ENCODE measurements around the gene LSM10. TPM values are rescaled to one million over a fixed set of nuclear protein-coding genes. Genes with fewer than 3 reads are reported as not detected.

The LSM10 gene
- 10 to 100 TPM; 43.8 to 46.2 TPM for total RNA-seq

DNA sequence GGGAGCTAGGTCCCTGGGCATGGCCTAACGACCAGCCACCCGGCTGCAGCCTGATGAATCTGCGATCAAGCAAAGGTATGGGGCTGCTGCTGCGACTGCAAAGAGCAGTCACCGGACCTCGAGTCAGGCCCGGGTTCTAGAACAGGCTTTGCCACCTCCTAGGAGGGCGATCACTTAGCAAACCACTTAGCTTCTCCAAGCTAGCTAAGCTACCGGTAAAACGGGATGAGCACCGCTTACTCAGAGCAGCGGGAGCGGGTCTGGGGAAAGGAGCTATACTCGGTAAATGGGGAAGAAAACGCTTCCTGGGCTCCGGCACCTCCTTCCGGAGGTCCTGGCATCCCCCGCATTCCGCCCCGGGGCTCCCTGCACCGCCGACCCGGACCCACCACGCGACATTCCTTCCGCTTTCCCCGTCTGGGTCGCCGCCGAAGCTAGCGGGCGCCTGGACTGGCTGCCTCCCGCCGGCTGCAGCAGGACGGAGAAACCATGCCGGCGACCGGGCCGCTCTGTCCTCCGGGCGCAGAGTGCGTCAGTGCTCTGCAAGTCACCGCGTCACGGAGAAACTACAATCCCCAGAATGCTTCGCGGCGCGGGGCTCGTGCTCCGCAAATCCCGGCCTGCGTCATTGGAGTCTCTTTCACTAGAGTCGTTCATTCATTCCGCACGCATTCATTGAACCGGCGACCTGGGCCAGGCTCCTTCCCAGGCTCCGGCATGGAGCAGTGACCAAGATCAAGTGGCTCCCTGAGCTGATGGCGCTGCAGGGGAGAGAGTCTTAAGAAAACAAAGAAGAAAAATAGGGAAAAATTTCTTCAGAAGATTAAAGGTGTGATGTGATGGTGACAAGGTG, at the start of gene LSM10:
LSM10 (minus strand) TSS at position 531 of the 853 bp plus-strand sequence. CDS start 3,779 bp downstream, outside the sequence.
- CTCF ChIA-PET, result interaction anchor here (0.7 to 6.2 kb wide), 9 partner anchors 11 to 248 kb away, joined by 3 to 29 read pairs (median 7); partner anchors contain the start of gene TRAPPC3
- Mint-ChIP-seq H3K27me3 (no peaks in the 10 kb centered on the region), H3K4me3 (peak within 1 kb of the TSS; percentile 84), H3K36me3 (ENCODE audit: low read depth) (peaks cover 16% of the 10 kb centered on the region), H3K4me1 (ENCODE audit: low read depth) (peaks cover 29% of the 10 kb centered on the region), H3K27ac (peak within 1 kb of the TSS; percentile 99), H3K9me3 (no peaks in the 10 kb centered on the region)
- TF ChIP-seq CTCF (IDR thresholded peaks at IDR 0.05), result no peak
- intact Hi-C loops (cut with micrococcal nuclease), result no loop called here
- POLR2A ChIA-PET, result interaction anchor here (0.9 to 6.3 kb wide), 14 partner anchors 8 to 241 kb away, joined by 3 to 119 read pairs (median 4); partner anchors contain the start of genes EVA1B and STK40
- DNase-seq, result peak; percentile 96
- peak; percentile 86 for ATAC-seq

DNA sequence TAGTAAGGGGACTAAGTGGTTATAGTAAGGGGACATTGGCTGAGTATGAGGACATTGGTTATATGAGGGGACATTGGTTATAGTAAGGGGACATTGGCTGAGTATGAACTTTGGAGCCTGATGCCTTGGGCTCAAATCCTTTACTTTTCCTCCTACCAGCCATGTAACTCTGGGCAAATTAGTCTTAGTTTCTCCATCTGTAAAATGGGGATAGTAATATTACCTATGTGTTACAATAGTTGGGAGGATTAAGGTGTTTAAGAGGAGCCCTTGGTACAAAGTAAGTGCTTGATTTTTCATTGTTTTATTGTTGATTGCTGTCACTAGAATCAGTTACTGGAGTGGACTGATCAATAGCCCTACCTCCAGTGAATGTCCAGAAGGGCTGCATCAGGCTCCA, 49.7 kb upstream of the LSM10 start:
- H3K4me3 Mint-ChIP-seq, result no peak overlapping the region
- H3K27me3 Mint-ChIP-seq, result no peaks in the 10 kb centered on the region
- no peak overlapping the region for H3K27ac Mint-ChIP-seq
- DNase-seq, result no peak
- ChIA-PET POLR2A (interaction anchor here (1.0 kb wide), 1 partner anchor 11 kb away, joined by 3 read pairs; no protein-coding TSS in a partner anchor), CTCF (interaction anchor here (1.1 kb wide), 1 partner anchor 105 kb away, joined by 3 read pairs; no protein-coding TSS in a partner anchor)
- intact Hi-C loops (cut with micrococcal nuclease), result no loop called here
- H3K36me3 Mint-ChIP-seq (ENCODE audit: low read depth), result no peaks in the 10 kb centered on the region
- no peak for TF ChIP-seq CTCF (IDR thresholded peaks at IDR 0.05)
- no peak for ATAC-seq
- H3K4me1 Mint-ChIP-seq (ENCODE audit: low read depth), result peaks cover 10% of the 10 kb centered on the region
- no peaks in the 10 kb centered on the region for H3K9me3 Mint-ChIP-seq

- no peaks in the 10 kb centered on the region for H3K9me3 Mint-ChIP-seq
- POLR2A ChIA-PET, result interaction anchor here (1.0 kb wide), 1 partner anchor 12 kb away, joined by 3 read pairs; no protein-coding TSS in a partner anchor
- H3K4me3 Mint-ChIP-seq, result no peak overlapping the region
- no peak for TF ChIP-seq CTCF (IDR thresholded peaks at IDR 0.05)
- intact Hi-C loops (cut with micrococcal nuclease), result no loop called here
- no peak for ATAC-seq
- CTCF ChIA-PET, result interaction anchor here (1.0 to 1.1 kb wide), 2 partner anchors 104 to 161 kb away, joined by 3 read pairs; no protein-coding TSS in a partner anchor
- DNase-seq, result no peak
- no peak overlapping the region for H3K27ac Mint-ChIP-seq
- no peaks in the 10 kb centered on the region for H3K36me3 Mint-ChIP-seq (ENCODE audit: low read depth)
- H3K4me1 Mint-ChIP-seq (ENCODE audit: low read depth), result peaks cover 10% of the 10 kb centered on the region
- H3K27me3 Mint-ChIP-seq, result no peaks in the 10 kb centered on the region
Measured at GRCh38 chr1:36446746-36447145, 49.0 kb upstream of the LSM10 start.

GRCh38 chr1:36446271-36446670, 48.6 kb upstream of the LSM10 start:
- ATAC-seq, result no peak
- intact Hi-C loops (cut with micrococcal nuclease), result no loop called here
- POLR2A ChIA-PET, result interaction anchor here (1.0 kb wide), 1 partner anchor 13 kb away, joined by 3 read pairs; no protein-coding TSS in a partner anchor
- no peak for TF ChIP-seq CTCF (IDR thresholded peaks at IDR 0.05)
- Mint-ChIP-seq H3K4me1 (ENCODE audit: low read depth) (peaks cover 6% of the 10 kb centered on the region), H3K4me3 (no peak overlapping the region), H3K36me3 (ENCODE audit: low read depth) (no peaks in the 10 kb centered on the region), H3K9me3 (no peaks in the 10 kb centered on the region), H3K27me3 (no peaks in the 10 kb centered on the region), H3K27ac (no peak overlapping the region)
- CTCF ChIA-PET, result interaction anchor here (1.0 to 1.1 kb wide), 2 partner anchors 104 to 161 kb away, joined by 3 read pairs; no protein-coding TSS in a partner anchor
- DNase-seq, result peak; percentile 45

DNA sequence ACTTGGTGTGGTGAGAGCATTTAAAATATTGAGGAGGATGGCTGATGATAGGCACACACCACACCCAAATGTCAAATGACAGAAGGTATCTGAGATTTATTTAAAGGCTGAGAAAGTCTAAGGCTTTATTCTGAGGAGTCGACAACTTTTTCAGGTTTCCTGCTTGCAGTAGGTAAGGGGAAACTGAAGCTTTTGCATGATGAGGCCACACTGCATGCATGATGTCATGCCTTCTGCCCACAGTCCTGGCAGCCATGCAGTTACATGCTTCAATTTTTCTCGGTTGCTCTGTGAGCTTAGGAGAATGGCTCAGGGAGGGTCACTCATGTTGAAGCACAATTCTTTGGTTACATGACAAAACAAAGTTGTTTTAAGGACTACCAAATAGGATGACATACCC, 45.6 kb upstream of the LSM10 start:
- no peaks in the 10 kb centered on the region for H3K27me3 Mint-ChIP-seq
- DNase-seq (no peak), ATAC-seq (no peak)
- intact Hi-C loops (cut with micrococcal nuclease), result no loop called here
- no peak overlapping the region for H3K4me3 Mint-ChIP-seq
- no peaks in the 10 kb centered on the region for H3K4me1 Mint-ChIP-seq (ENCODE audit: low read depth)
- no peaks in the 10 kb centered on the region for H3K9me3 Mint-ChIP-seq
- H3K36me3 Mint-ChIP-seq (ENCODE audit: low read depth), result no peaks in the 10 kb centered on the region
- H3K27ac Mint-ChIP-seq, result no peak overlapping the region
- TF ChIP-seq CTCF (IDR thresholded peaks at IDR 0.05), result no peak
- ChIA-PET POLR2A (no interaction called here), CTCF (no interaction called here)

Data from activated CD8-positive, alpha-beta T cell treated with anti-CD3 and anti-CD28 coated beads for 36 hours (primary cell).